Hindlimb muscle (tissue), 1 donor: ENCODE measurements around the gene BACE2. TPM values are rescaled to one million over a fixed set of nuclear protein-coding genes. Genes with fewer than 3 reads are reported as not detected.

Experiments used
- DNase-seq: peaks from one replicate; pipeline ENCODE4 v3.0.0-alpha.2; 2013
- polyA plus RNA-seq: library from polyadenylated mRNA; unstranded; fragments of 120-200 nt; gene quantifications from one replicate; pipeline ENCODE4 v1.2.1, GENCODE V29; 2013; ENCODE audit not compliant: insufficient read length

Gene BACE2
- polyA plus RNA-seq, 1 donor = 34.3 TPM

- no peak for DNase-seq
Measured at GRCh38 chr21:41325138-41325912, 157.4 kb downstream of the BACE2 start.

GRCh38 chr21:41326414-41327080, 158.6 kb downstream of the BACE2 start:
- no peak for DNase-seq

- DNase-seq = no peak
Measured at GRCh38 chr21:41327753-41328152, 159.8 kb downstream of the BACE2 start.

GRCh38 chr21:41328660-41329607, 161.0 kb downstream of the BACE2 start:
- no peak for DNase-seq

Other genes starting within 250 kb of the BACE2 start
- not detected for gene FAM3B, start 148.6 kb downstream of the BACE2 start, polyA plus RNA-seq
- gene MX2, start 193.9 kb downstream of the BACE2 start, polyA plus RNA-seq = 2.5 TPM